WTC11 (cell line): ENCODE results near the gene MCF2L2.

ENCODE experiments used
- IRF2 ChIP-seq: sonication (generic); formaldehyde crosslinking; IDR thresholded peaks from 2 replicates; pipeline ENCODE4 v1.8.0; 2022; ENCODE audit warnings: low read depth, missing genetic modification reagents, borderline replicate concordance
- JUN ChIP-seq: sonication (generic); formaldehyde crosslinking; IDR thresholded peaks from 2 replicates; pipeline ENCODE4 v1.8.0; 2023; ENCODE audit warnings: mild to moderate bottlenecking, missing genetic modification reagents
- NFYB ChIP-seq: sonication (generic); formaldehyde crosslinking; conservative IDR thresholded peaks from 2 replicates; pipeline ENCODE4 v1.8.0; 2022; ENCODE audit warnings: low read depth, missing genetic modification reagents
- SP1 ChIP-seq: sonication (generic); formaldehyde crosslinking; conservative IDR thresholded peaks from 2 replicates; pipeline ENCODE4 v1.8.1; 2022; ENCODE audit warnings: missing genetic modification reagents
- ZNF232 ChIP-seq: sonication (generic); formaldehyde crosslinking; IDR thresholded peaks from 2 replicates; pipeline ENCODE4 v1.8.0; 2022; ENCODE audit warnings: mild to moderate bottlenecking, missing genetic modification reagents
- TF ChIP-seq, protein P1 (sequence below): sonication (generic); formaldehyde crosslinking; IDR thresholded peaks from 2 replicates; pipeline ENCODE4 v1.8.0; 2022; ENCODE audit warnings: mild to moderate bottlenecking, missing genetic modification reagents
- TF ChIP-seq, protein P2 (sequence below): fragments of 200-600 bp; IDR thresholded peaks from 2 replicates; pipeline ENCODE4 v1.8.0; 2022; ENCODE audit warnings: antibody characterized with exemption
- TF ChIP-seq, protein P3 (sequence below): sonication (generic); formaldehyde crosslinking; IDR thresholded peaks from 2 replicates; pipeline ENCODE4 v1.8.0; 2022; ENCODE audit warnings: mild to moderate bottlenecking, missing genetic modification reagents

DNA sequence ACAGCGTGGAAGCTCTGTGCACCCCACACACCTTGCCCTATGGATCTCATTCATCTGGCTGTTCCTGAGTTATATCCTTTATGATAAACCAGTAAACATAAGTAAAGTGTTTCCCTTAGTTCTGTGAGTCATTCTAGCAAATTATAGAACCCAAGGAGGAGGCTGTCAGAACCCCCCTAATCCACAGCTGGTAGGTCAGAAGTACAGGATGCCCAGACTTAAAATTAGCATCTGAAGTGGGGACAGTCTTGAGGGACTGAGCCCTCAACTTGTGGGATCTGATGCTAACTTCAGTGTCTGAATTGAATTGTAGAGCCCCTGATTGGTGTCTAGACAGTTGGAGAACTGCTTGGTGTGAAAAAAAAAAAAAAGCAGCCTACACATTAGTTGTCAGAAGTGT is 100.3 kb downstream of the MCF2L2 start:
- TF ChIP-seq SP1 (no peak), ZNF232 (CRISPR knock-in tag) (no peak), NFYB (CRISPR knock-in tag) (no peak), JUN (CRISPR knock-in tag) (no peak), IRF2 (CRISPR knock-in tag) (no peak)
- TF ChIP-seq, protein P1, sequence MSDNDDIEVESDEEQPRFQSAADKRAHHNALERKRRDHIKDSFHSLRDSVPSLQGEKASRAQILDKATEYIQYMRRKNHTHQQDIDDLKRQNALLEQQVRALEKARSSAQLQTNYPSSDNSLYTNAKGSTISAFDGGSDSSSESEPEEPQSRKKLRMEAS (CRISPR knock-in tag): no peak
- TF ChIP-seq, protein P2, sequence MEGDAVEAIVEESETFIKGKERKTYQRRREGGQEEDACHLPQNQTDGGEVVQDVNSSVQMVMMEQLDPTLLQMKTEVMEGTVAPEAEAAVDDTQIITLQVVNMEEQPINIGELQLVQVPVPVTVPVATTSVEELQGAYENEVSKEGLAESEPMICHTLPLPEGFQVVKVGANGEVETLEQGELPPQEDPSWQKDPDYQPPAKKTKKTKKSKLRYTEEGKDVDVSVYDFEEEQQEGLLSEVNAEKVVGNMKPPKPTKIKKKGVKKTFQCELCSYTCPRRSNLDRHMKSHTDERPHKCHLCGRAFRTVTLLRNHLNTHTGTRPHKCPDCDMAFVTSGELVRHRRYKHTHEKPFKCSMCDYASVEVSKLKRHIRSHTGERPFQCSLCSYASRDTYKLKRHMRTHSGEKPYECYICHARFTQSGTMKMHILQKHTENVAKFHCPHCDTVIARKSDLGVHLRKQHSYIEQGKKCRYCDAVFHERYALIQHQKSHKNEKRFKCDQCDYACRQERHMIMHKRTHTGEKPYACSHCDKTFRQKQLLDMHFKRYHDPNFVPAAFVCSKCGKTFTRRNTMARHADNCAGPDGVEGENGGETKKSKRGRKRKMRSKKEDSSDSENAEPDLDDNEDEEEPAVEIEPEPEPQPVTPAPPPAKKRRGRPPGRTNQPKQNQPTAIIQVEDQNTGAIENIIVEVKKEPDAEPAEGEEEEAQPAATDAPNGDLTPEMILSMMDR: no peak
- TF ChIP-seq, protein P3, sequence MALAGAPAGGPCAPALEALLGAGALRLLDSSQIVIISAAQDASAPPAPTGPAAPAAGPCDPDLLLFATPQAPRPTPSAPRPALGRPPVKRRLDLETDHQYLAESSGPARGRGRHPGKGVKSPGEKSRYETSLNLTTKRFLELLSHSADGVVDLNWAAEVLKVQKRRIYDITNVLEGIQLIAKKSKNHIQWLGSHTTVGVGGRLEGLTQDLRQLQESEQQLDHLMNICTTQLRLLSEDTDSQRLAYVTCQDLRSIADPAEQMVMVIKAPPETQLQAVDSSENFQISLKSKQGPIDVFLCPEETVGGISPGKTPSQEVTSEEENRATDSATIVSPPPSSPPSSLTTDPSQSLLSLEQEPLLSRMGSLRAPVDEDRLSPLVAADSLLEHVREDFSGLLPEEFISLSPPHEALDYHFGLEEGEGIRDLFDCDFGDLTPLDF (CRISPR knock-in tag): no peak
